ENCODE data around the gene TECTA. TPM values are rescaled to one million over a fixed set of nuclear protein-coding genes. Genes with fewer than 3 reads are reported as not detected.
A peak's percentile ranks its signal among the peaks of the same experiment; 100 is the strongest.

The TECTA gene, protein sequence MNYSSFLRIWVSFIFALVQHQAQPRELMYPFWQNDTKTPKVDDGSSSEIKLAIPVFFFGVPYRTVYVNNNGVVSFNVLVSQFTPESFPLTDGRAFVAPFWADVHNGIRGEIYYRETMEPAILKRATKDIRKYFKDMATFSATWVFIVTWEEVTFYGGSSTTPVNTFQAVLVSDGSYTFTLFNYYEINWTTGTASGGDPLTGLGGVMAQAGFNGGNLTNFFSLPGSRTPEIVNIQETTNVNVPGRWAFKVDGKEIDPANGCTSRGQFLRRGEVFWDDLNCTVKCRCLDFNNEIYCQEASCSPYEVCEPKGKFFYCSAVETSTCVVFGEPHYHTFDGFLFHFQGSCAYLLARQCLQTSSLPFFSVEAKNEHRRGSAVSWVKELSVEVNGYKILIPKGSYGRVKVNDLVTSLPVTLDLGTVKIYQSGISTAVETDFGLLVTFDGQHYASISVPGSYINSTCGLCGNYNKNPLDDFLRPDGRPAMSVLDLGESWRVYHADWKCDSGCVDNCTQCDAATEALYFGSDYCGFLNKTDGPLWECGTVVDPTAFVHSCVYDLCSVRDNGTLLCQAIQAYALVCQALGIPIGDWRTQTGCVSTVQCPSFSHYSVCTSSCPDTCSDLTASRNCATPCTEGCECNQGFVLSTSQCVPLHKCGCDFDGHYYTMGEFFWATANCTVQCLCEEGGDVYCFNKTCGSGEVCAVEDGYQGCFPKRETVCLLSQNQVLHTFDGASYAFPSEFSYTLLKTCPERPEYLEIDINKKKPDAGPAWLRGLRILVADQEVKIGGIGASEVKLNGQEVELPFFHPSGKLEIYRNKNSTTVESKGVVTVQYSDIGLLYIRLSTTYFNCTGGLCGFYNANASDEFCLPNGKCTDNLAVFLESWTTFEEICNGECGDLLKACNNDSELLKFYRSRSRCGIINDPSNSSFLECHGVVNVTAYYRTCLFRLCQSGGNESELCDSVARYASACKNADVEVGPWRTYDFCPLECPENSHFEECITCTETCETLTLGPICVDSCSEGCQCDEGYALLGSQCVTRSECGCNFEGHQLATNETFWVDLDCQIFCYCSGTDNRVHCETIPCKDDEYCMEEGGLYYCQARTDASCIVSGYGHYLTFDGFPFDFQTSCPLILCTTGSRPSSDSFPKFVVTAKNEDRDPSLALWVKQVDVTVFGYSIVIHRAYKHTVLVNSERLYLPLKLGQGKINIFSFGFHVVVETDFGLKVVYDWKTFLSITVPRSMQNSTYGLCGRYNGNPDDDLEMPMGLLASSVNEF (N-terminal part only)
- 0.15 TPM for total RNA-seq (2021; ENCODE audit: unreplicated experiment)
- polyA plus RNA-seq (2012; ENCODE audit: insufficient read length), result 0.18 TPM
- Bru-seq, nascent RNA, result percentile 19 among the genes with signal in this experiment
- BruChase-seq, experiment 1, labeled RNA remaining after a 2-hour chase, result percentile 18 among the genes with signal in this experiment
- percentile 17 among the genes with signal in this experiment for BruChase-seq, experiment 2, labeled RNA remaining after a 6-hour chase
- long read RNA-seq, result 0 reads

GRCh38 chr11:121100943-121101342 is at the start of gene TECTA:
TECTA (plus strand) TSS chr11:121101243; CDS start chr11:121102666, 1,423 bp downstream.
- no peak for ATAC-seq
- peaks cover 22% of the 10 kb centered on the region for H3K27me3 ChIP-seq (ENCODE audit: control insufficient read depth, insufficient read depth, low read length)
- H3K27ac ChIP-seq (ENCODE audit: low read length), result no peak within 1 kb of the TSS
- intact Hi-C loops (cut with micrococcal nuclease; ENCODE audit: unreplicated experiment), result no loop called here
- in situ Hi-C loops (cut with HindIII; ENCODE audit: low pct_unique_long_range_greater_than_20kb, low sequenced_read_pairs), result no loop called here
- H3K36me3 ChIP-seq (ENCODE audit: control insufficient read depth, insufficient read depth, low read length), result no peaks in the 10 kb centered on the region
- CTCF ChIA-PET, result no interaction called here
- DNase-seq (ENCODE audit: low read depth, low spot score), result no peak
- no TSS peak for BruUV-seq (replicated peaks)
- H3K4me1 ChIP-seq (ENCODE audit: control insufficient read depth, insufficient read depth, low read length), result 0 out of 2 replicates have a peak, but pooled peaks cover 3% of the 10 kb centered on the region
- TF ChIP-seq CTCF (IDR thresholded peaks at IDR 0.05) (no peak), TCF7L2 (IDR thresholded peaks at IDR 0.05; ENCODE audit: low read depth, low read length) (no peak), POLR2AphosphoS5 (IDR thresholded peaks at IDR 0.05; ENCODE audit: low read depth, low read length) (no peak), SIN3A (IDR thresholded peaks at IDR 0.05; ENCODE audit: borderline replicate concordance, insufficient read depth, low read depth, low read length) (no peak), REST (IDR thresholded peaks at IDR 0.05; ENCODE audit: insufficient read depth in 1 of 2, low read depth in 2 of 2, low read length in 1 of 2) (no peak)
- POLR2A ChIA-PET, result no interaction called here
- H3K9me3 ChIP-seq (ENCODE audit: control insufficient read depth, insufficient read depth, low read depth, low read length), result no peaks in the 10 kb centered on the region
- no peak within 1 kb of the TSS for H3K4me3 ChIP-seq (ENCODE audit: low read depth in 2 of 2, low read length in 2 of 2)

DNA sequence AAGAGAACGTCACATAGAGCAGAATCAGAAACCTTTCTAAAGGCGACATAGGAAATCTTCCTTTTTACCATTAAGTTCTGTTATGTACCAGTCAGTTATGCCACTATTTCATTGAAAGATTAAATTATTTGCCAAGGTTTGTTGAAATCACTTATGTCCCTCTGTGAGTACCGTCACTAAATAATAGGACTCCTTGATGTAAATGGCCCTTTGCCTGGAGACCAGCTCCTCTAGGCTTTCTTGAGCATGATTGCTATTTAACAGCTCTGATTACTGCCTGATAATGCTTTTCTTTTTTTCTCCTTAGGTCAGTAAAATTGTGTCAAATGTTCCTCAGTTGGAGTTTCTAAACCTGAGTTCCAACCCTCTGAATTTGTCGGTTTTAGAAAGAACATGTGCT is 47.8 kb upstream of the TECTA start:
- peaks cover 15% of the 10 kb centered on the region for H3K36me3 ChIP-seq (ENCODE audit: control insufficient read depth, insufficient read depth, low read length)
- CTCF ChIA-PET, result no interaction called here
- no peaks in the 10 kb centered on the region for H3K27me3 ChIP-seq (ENCODE audit: control insufficient read depth, insufficient read depth, low read length)
- H3K27ac ChIP-seq (ENCODE audit: low read length), result no peak overlapping the region
- in situ Hi-C loops (cut with HindIII; ENCODE audit: low pct_unique_long_range_greater_than_20kb, low sequenced_read_pairs) (no loop called here), intact Hi-C loops (cut with micrococcal nuclease; ENCODE audit: unreplicated experiment) (no loop called here)
- no peaks in the 10 kb centered on the region for H3K4me1 ChIP-seq (ENCODE audit: control insufficient read depth, insufficient read depth, low read length)
- no TSS peak for BruUV-seq (replicated peaks)
- H3K4me3 ChIP-seq (ENCODE audit: low read depth in 2 of 2, low read length in 2 of 2), result no peak overlapping the region
- H3K9me3 ChIP-seq (ENCODE audit: control insufficient read depth, insufficient read depth, low read depth, low read length), result no peaks in the 10 kb centered on the region
- ATAC-seq (no peak), DNase-seq (ENCODE audit: low read depth, low spot score) (no peak)
- TF ChIP-seq REST (IDR thresholded peaks at IDR 0.05; ENCODE audit: insufficient read depth in 1 of 2, low read depth in 2 of 2, low read length in 1 of 2) (no peak), CTCF (IDR thresholded peaks at IDR 0.05) (no peak), POLR2AphosphoS5 (IDR thresholded peaks at IDR 0.05; ENCODE audit: low read depth, low read length) (no peak), TCF7L2 (IDR thresholded peaks at IDR 0.05; ENCODE audit: low read depth, low read length) (no peak), SIN3A (IDR thresholded peaks at IDR 0.05; ENCODE audit: borderline replicate concordance, insufficient read depth, low read depth, low read length) (no peak)
- POLR2A ChIA-PET, result no interaction called here
